Endothelial cell (in vitro differentiated cells): ENCODE results near the gene CPT1A. TPM values are rescaled to one million over a fixed set of nuclear protein-coding genes. Genes with fewer than 3 reads are reported as not detected.

ENCODE experiments used
- DNase-seq: peaks from one replicate; pipeline ENCODE4 v3.0.0; 2021; ENCODE audit warnings: low spot score
- H3K27ac Mint-ChIP-seq: one replicate; pipeline ENCODE4 v1.8.0; 2021; ENCODE audit warnings: mixed read lengths, inconsistent platforms; ENCODE audit not compliant: unreplicated experiment
- H3K27me3 Mint-ChIP-seq: one replicate; pipeline ENCODE4 v1.8.0; 2021; ENCODE audit warnings: mild to moderate bottlenecking, moderate library complexity, mixed read lengths, inconsistent platforms; ENCODE audit not compliant: unreplicated experiment
- H3K36me3 Mint-ChIP-seq: one replicate; pipeline ENCODE4 v1.8.0; 2021; ENCODE audit warnings: mild to moderate bottlenecking, low read depth, mixed read lengths, inconsistent platforms; ENCODE audit not compliant: unreplicated experiment
- H3K4me1 Mint-ChIP-seq: one replicate; pipeline ENCODE4 v1.8.0; 2021; ENCODE audit warnings: mild to moderate bottlenecking, mixed read lengths, inconsistent platforms; ENCODE audit not compliant: unreplicated experiment
- H3K4me3 Mint-ChIP-seq: one replicate; pipeline ENCODE4 v1.8.0; 2021; ENCODE audit warnings: mild to moderate bottlenecking, mixed read lengths, inconsistent platforms; ENCODE audit not compliant: unreplicated experiment
- H3K9me3 Mint-ChIP-seq: one replicate; pipeline ENCODE4 v1.8.0; 2021; ENCODE audit warnings: mixed read lengths, inconsistent platforms; ENCODE audit not compliant: unreplicated experiment
- CTCF ChIP-seq: fragments of 200-600 bp; sonication (generic); IDR thresholded peaks from one replicate; pipeline ENCODE4 v1.5.0; 2021; ENCODE audit warnings: antibody characterized with exemption; ENCODE audit not compliant: unreplicated experiment
- total RNA-seq: library from RNA; stranded (reverse); fragmentation: NEBNext Ultra II Directional; extraction: Animal tissue kit (Norgen Biotek cat#: 25700); gene quantifications from one replicate; pipeline ENCODE4 v1.2.1, GENCODE V29; 2021; ENCODE audit not compliant: unreplicated experiment

Gene CPT1A
- total RNA-seq, 1 donor from 2014 or later = 0.36 TPM

DNA sequence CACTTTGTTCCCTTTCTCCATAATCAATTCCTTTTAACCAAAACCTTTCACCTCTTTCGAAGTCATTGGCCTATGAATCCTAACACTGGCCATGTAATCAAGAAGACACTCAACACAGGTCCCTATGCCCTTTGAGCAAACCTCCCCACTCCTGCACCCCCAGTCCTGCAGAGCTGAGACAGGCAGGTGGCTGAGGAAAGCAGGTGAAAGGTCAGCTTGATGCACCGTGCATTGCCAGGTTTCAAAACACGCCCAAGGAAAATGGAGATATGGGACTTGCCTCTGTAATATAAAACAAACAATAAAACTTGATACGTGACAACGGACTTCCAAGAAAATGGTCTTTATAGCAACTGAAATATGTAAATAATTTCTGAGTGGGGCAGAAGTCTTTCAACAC, 10.6 kb downstream of the CPT1A start:
- Mint-ChIP-seq H3K36me3 (no peaks in the 10 kb centered on the region), H3K9me3 (no peaks in the 10 kb centered on the region), H3K27me3 (peaks cover 4% of the 10 kb centered on the region), H3K4me1 (no peaks in the 10 kb centered on the region), H3K4me3 (no peak overlapping the region), H3K27ac (no peak overlapping the region)
- DNase-seq = no peak
- no peak for TF ChIP-seq CTCF

DNA sequence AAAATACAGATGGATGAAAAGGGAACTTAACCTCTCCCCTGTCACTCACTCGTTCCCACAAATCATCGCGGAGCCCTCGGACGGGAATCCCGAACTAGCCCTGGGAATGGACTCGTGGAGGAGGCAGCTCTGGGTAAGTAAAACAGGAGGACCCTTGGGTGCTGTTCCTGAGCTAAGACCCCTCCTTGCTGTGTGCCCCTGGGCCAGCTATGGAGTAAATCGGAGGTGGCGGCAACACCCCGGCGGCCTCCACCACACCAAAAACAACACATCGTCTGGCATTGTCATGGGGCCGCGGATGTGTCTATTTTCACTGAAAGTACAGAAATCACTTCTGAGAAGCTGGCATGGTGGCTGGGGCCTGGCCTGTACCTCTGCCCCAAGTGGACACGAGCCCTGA, 12.1 kb downstream of the CPT1A start:
- no peak overlapping the region for H3K27ac Mint-ChIP-seq
- TF ChIP-seq CTCF = no peak
- H3K4me1 Mint-ChIP-seq = no peaks in the 10 kb centered on the region
- no peaks in the 10 kb centered on the region for H3K9me3 Mint-ChIP-seq
- DNase-seq = no peak
- H3K27me3 Mint-ChIP-seq = peaks cover 4% of the 10 kb centered on the region
- H3K4me3 Mint-ChIP-seq = no peak overlapping the region
- no peaks in the 10 kb centered on the region for H3K36me3 Mint-ChIP-seq

DNA sequence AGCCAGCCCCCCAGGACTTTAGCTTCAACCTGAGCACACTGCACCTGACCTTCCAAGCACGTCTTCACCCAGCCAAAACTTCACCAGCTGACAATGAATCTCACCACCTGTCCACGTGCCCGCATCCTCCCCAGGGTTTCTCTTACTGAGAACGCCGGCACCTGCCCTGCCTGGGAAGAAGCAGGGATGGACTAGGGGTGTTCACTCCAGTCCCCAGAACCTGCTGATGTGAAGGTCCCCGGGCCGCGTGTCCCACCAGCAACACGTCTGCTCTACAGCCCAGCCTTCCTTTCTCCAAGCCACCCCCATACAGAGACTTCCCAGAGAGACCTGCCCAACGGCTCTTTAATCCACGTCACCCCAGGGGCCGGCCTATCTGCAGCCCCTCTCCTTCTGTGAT, 12.8 kb downstream of the CPT1A start:
- Mint-ChIP-seq H3K4me1 (no peaks in the 10 kb centered on the region), H3K27me3 (peaks cover 4% of the 10 kb centered on the region), H3K36me3 (no peaks in the 10 kb centered on the region), H3K9me3 (no peaks in the 10 kb centered on the region), H3K27ac (peak overlapping the region; percentile 31), H3K4me3 (no peak overlapping the region)
- no peak for DNase-seq
- TF ChIP-seq CTCF = no peak

- no peak for TF ChIP-seq CTCF
- Mint-ChIP-seq H3K4me1 (no peaks in the 10 kb centered on the region), H3K36me3 (no peaks in the 10 kb centered on the region), H3K4me3 (no peak overlapping the region), H3K27ac (no peak overlapping the region), H3K9me3 (no peaks in the 10 kb centered on the region), H3K27me3 (peaks cover 4% of the 10 kb centered on the region)
- DNase-seq = no peak
These were observed 13.4 kb downstream of the CPT1A start for GRCh38 chr11:68828155-68828931.

DNA sequence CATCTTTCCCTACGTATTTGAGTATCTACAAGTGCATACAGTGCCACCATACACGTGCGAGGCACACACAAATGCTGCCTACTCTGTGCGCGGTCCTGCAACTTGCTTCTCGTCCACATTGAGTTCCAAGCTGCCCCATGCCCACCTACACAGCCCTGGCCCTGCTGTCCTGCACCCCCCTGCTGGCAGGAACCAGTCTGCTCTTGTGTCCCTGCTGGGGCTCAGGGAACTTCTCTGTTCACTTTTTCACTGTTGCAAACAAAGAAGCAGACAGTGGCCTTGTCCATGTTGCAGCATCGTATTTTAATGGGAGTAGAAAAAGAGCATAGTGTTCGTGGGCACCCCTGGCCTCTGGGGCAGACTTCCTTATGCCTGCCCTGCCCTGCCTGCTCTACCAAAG, 14.0 kb downstream of the CPT1A start:
- no peak for DNase-seq
- no peak overlapping the region for H3K4me3 Mint-ChIP-seq
- H3K27ac Mint-ChIP-seq = no peak overlapping the region
- H3K9me3 Mint-ChIP-seq = no peaks in the 10 kb centered on the region
- H3K27me3 Mint-ChIP-seq = peaks cover 4% of the 10 kb centered on the region
- H3K36me3 Mint-ChIP-seq = no peaks in the 10 kb centered on the region
- no peaks in the 10 kb centered on the region for H3K4me1 Mint-ChIP-seq
- TF ChIP-seq CTCF = no peak
